ENCODE measurements around the gene SRSF7. TPM values are rescaled to one million over a fixed set of nuclear protein-coding genes. Genes with fewer than 3 reads are reported as not detected.
"Not testable (repeated sequence)": the region's sequence is repeated elsewhere in the genome, so short reads cannot be mapped to it uniquely, and the experiment has no call there.

Gene SRSF7
- total RNA-seq, 1 donor from 2014 or later, result 50.5 TPM

- Histone ChIP-seq H3K4me1 (no peaks in the 10 kb centered on the region), H3K27ac (replicated peaks) (no peak overlapping the region), H3K9me3 (replicated peaks) (no peaks in the 10 kb centered on the region), H3K27me3 (ENCODE audit: low read depth) (no peaks in the 10 kb centered on the region), H3K4me3 (no peak overlapping the region), H3K36me3 (no peaks in the 10 kb centered on the region)
- intact Hi-C loops (cut with micrococcal nuclease), result no loop called here
- TF ChIP-seq, protein P1, sequence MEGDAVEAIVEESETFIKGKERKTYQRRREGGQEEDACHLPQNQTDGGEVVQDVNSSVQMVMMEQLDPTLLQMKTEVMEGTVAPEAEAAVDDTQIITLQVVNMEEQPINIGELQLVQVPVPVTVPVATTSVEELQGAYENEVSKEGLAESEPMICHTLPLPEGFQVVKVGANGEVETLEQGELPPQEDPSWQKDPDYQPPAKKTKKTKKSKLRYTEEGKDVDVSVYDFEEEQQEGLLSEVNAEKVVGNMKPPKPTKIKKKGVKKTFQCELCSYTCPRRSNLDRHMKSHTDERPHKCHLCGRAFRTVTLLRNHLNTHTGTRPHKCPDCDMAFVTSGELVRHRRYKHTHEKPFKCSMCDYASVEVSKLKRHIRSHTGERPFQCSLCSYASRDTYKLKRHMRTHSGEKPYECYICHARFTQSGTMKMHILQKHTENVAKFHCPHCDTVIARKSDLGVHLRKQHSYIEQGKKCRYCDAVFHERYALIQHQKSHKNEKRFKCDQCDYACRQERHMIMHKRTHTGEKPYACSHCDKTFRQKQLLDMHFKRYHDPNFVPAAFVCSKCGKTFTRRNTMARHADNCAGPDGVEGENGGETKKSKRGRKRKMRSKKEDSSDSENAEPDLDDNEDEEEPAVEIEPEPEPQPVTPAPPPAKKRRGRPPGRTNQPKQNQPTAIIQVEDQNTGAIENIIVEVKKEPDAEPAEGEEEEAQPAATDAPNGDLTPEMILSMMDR (IDR thresholded peaks at IDR 0.05; ENCODE audit: borderline replicate concordance), result no peak
- DNase-seq, result no peak
Observed at GRCh38 chr2:38765551-38765950, 14.4 kb upstream of the SRSF7 start.

- TF ChIP-seq, protein P1 (IDR thresholded peaks at IDR 0.05; ENCODE audit: borderline replicate concordance), result no peak
- intact Hi-C loops (cut with micrococcal nuclease), result no loop called here
- Histone ChIP-seq H3K9me3 (replicated peaks) (no peaks in the 10 kb centered on the region), H3K4me1 (no peaks in the 10 kb centered on the region), H3K4me3 (no peak overlapping the region), H3K36me3 (no peaks in the 10 kb centered on the region), H3K27me3 (ENCODE audit: low read depth) (no peaks in the 10 kb centered on the region), H3K27ac (replicated peaks) (no peak overlapping the region)
- DNase-seq, result no peak
Observed at GRCh38 chr2:38765149-38765548, 14.0 kb upstream of the SRSF7 start.

DNA sequence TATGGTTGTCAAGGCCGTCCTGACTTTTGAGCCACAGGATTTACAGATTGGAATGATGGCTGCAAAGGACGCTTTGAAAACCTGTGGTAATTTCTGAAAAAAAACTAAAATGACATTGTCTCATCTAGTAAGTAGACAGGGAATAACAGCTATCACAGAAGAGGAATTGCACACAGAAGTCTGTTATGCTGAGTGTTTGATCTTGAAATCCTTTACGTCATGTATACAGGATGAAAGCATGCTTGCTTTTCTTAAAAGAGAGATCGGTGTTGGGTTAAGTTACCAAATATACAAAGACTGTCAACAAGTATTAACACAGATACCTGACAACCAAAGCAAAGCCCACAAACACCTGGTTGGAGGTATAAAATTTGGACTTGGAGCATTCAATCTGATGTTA lies 12.6 kb upstream of the SRSF7 start:
- DNase-seq, result no peak
- no peak overlapping the region for H3K4me3 ChIP-seq
- no peaks in the 10 kb centered on the region for H3K27me3 ChIP-seq (ENCODE audit: low read depth)
- no peaks in the 10 kb centered on the region for H3K4me1 ChIP-seq
- no peaks in the 10 kb centered on the region for H3K36me3 ChIP-seq
- TF ChIP-seq, protein P1 (IDR thresholded peaks at IDR 0.05; ENCODE audit: borderline replicate concordance), result no peak
- intact Hi-C loops (cut with micrococcal nuclease), result no loop called here
- H3K9me3 ChIP-seq (replicated peaks), result no peaks in the 10 kb centered on the region
- H3K27ac ChIP-seq (replicated peaks), result no peak overlapping the region

- TF ChIP-seq, protein P1 (IDR thresholded peaks at IDR 0.05; ENCODE audit: borderline replicate concordance), result no peak
- intact Hi-C loops (cut with micrococcal nuclease), result no loop called here
- Histone ChIP-seq H3K36me3 (no peaks in the 10 kb centered on the region), H3K27ac (replicated peaks) (no peak overlapping the region), H3K9me3 (replicated peaks) (no peaks in the 10 kb centered on the region), H3K4me3 (no peak overlapping the region), H3K4me1 (no peaks in the 10 kb centered on the region), H3K27me3 (ENCODE audit: low read depth) (no peaks in the 10 kb centered on the region)
- no peak for DNase-seq
Observed at GRCh38 chr2:38763228-38763627, 12.1 kb upstream of the SRSF7 start.

- H3K9me3 ChIP-seq (replicated peaks); H3K36me3 ChIP-seq; H3K4me1 ChIP-seq; H3K27ac ChIP-seq (replicated peaks); H3K27me3 ChIP-seq (ENCODE audit: low read depth); intact Hi-C loops (cut with micrococcal nuclease); DNase-seq; H3K4me3 ChIP-seq: not testable (repeated sequence)
Observed at GRCh38 chr2:38755891-38756290, 4.7 kb upstream of the SRSF7 start.

DNA sequence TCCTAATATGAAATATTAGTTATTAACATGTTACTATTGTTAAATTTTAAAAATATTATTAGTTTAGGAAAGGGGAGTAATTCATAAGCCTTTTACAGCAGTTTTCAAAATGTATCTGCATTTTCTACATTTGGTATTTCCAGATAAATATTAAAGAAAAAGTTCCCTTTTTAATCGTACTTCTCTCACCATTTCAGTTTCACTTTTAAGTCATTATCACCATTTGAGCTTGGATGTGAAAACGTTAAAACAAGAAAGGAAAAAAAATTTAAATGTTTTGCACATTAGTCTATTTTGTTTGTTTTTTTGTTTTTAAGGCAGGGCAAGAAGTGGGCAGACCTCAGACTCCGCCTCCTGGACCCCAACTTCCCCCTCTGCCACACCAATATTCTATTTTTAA lies 3.3 kb upstream of the SRSF7 start:
- no peaks in the 10 kb centered on the region for H3K9me3 ChIP-seq (replicated peaks)
- intact Hi-C loops (cut with micrococcal nuclease), result no loop called here
- H3K4me3 ChIP-seq, result peak overlapping the region; percentile 42
- H3K27ac ChIP-seq (replicated peaks), result no peak overlapping the region
- H3K4me1 ChIP-seq, result peaks cover 22% of the 10 kb centered on the region
- no peak for DNase-seq
- no peaks in the 10 kb centered on the region for H3K27me3 ChIP-seq (ENCODE audit: low read depth)
- peaks cover 3% of the 10 kb centered on the region for H3K36me3 ChIP-seq
- TF ChIP-seq, protein P1 (IDR thresholded peaks at IDR 0.05; ENCODE audit: borderline replicate concordance), result no peak
